ENCODE data around the gene EEFSEC.

GRCh38 chr3:128360705-128361271 lies 207.5 kb downstream of the EEFSEC start:
- TF ChIP-seq EZH2phosphoT487 (IDR thresholded peaks at IDR 0.05; ENCODE audit: insufficient read depth, low read depth): no peak
- no peak for TF ChIP-seq EZH2 (IDR thresholded peaks at IDR 0.05; ENCODE audit: insufficient read depth, poor library complexity, severe bottlenecking)

Data from GM23248 (cell line).